HG03025 (cell line): ENCODE measurements around the gene GMNN.
"Not testable (repeated sequence)": the region's sequence is repeated elsewhere in the genome, so short reads cannot be mapped to it uniquely, and the experiment has no call there.

Experiments used
- ATAC-seq: cut with Tn5 transposase; IDR thresholded peaks from one replicate; pipeline ENCODE4 v1.9.1; 2021; ENCODE audit warnings: mild to moderate bottlenecking, moderate library complexity; ENCODE audit not compliant: unreplicated experiment, low FRiP score

GMNN gene

DNA sequence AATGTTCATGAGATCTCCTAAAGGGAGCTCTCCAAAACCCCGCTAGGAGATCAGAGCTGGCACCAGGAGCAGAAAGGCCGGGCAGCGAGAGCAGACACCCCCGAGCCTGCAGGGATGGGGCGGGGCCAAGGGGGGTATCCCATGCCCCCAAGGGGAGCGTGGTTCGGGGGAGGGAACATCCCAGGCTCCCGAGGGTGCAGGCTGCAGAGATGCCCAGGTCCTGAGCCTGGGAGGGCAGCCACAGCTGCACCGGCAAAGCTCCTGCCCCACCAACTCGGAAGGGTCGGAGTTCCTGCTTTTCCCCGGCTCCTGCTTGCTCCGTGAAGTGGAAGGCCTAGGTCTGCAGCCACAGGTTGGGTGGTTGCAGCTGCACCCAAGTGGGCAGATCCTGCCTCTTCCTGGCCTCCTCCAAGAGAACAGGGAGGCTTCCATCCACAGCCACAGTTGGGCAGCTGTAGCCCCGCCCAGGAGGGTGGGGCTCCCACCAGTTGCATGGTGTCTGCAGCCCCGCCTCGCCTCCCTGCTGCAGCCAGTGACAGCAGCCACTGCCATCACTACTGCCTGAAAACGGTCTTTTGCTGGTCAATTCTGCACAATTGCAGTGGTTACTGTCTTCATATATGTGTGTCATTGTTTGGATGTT is 13.4 kb upstream of the GMNN start:
- ATAC-seq = no peak

DNA sequence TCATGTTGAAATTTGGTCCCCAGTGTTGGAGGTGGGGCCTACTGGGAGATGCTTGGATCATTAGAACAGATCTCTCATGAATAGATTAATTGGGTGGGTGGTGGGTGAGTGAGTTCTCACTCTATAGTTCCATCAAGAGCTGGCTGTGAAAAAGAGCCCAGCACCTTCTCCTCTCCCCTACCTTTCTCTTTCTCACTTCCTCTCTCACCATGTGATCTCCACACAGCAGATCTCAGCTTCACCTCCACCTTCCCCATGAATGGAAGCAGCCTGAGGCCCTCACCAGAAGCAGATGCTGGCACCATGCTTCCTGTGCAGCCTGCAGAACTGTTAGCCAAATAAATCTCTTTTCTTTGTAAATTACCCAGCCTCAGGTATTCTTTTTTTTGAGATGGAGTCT is 12.9 kb upstream of the GMNN start:
- no peak for ATAC-seq

GRCh38 chr6:24763578-24763977 is 11.2 kb upstream of the GMNN start:
- no peak for ATAC-seq

GRCh38 chr6:24764833-24765828 is 9.6 kb upstream of the GMNN start:
- not testable (repeated sequence) for ATAC-seq

GRCh38 chr6:24765968-24766367 is 8.8 kb upstream of the GMNN start:
- not testable (repeated sequence) for ATAC-seq

- ATAC-seq = no peak
These were observed 7.9 kb upstream of the GMNN start for GRCh38 chr6:24766680-24767462.

DNA sequence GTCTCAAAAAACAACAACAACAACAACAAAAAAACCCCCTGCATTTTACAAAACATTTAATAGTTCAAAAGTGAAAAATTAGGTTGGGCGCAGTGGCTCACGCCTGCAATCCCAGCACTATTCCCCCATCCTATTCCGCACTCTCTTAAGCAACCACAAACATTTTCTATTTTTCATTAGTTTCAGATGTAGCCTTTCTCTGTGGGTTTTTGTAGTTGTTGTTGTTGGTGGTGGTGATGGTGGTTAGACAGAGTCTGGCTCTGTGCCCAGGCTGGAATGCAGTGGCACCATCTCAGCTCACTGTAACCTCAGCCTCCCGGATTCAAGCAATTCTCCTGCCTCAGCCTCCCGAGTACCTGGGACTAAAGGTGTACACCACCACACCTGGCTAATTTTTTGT is 6.4 kb upstream of the GMNN start:
- ATAC-seq = no peak

- ATAC-seq = peak; percentile 1
These were observed 852 bp downstream of the GMNN start for GRCh38 chr6:24775520-24776058.

- no peak for ATAC-seq
These were observed 2.5 kb downstream of the GMNN start for GRCh38 chr6:24777227-24777626.

- ATAC-seq = no peak
These were observed 3.4 kb downstream of the GMNN start for GRCh38 chr6:24778121-24778520.

DNA sequence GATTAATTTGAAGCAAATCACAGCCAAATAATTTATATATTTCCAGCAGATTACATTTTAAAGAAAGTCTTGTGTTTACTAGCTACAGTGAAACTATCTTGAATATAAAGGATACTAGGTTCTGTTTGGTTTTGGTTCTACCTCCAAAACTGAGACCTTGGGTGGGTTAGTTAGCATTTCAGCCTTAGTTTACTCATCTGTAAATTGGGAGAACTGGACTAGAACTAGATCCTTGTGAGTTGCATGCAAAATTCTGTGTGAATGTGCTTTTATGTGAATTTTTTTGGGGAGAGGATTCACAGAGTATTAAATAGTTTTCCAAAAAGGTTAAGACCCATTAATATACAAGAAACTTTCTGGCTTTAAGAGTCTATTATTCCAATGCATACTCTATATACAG is 4.1 kb downstream of the GMNN start:
- no peak for ATAC-seq

DNA sequence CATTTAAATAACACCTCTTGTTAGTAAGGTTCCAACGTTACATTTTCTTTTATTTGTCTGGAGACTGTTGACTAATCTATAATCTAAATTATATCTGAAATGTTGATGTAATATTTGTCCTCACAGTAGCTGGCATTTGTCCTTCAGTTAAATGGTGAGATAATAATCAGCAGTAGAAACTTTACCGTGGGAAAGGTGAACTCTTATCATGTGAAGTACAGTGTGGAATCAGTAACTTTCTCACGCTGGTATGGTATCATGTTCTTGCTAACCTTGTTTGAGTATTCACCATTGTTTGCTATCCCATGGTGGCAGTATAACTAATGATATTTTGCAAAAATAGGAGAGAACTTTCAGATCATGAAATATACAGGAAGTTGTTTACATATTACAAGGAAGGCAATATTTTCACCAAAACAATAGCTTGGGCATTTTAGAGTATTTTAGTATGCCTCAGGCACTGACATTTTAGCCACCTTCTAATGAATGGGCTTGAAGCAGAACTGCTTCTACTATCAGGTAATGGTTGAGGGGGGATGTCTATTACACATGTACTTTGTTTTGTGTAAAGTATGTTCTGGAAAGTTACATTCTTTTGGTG is 4.8 kb downstream of the GMNN start:
- no peak for ATAC-seq

- ATAC-seq = no peak
These were observed 5.5 kb downstream of the GMNN start for GRCh38 chr6:24780206-24780605.

DNA sequence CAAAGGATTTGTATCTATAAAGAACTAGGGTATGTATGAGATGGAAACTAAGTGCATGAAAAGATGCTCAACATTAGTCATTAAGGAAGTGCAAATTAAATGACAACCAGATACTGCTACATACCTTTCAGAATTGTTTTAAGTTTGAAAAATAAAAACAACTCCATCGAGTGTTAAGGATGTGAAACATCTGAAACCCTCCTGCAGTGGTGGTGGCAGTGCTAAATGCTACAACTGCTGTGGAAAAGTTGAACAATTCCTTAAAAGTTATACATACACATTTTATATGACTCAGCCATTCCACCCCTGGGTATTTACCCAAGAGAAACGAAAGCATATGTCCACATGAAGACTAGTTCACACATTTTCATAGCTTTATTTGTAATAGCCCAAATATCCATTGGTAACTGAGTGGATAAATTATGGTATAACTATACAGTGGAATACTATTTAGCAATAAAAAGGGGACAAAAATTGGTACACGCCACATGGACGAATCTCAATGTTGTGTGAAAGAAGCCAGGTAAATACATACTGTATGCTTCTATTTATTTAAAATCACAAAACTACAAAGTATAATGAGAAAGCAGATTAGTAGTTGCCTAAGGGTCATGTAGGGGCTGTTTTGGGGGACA is 13.4 kb downstream of the GMNN start:
- ATAC-seq = no peak

- ATAC-seq = no peak
These were observed 20.4 kb downstream of the GMNN start for GRCh38 chr6:24795106-24795505.

GRCh38 chr6:24796616-24797290 is 22.0 kb downstream of the GMNN start:
- no peak for ATAC-seq

DNA sequence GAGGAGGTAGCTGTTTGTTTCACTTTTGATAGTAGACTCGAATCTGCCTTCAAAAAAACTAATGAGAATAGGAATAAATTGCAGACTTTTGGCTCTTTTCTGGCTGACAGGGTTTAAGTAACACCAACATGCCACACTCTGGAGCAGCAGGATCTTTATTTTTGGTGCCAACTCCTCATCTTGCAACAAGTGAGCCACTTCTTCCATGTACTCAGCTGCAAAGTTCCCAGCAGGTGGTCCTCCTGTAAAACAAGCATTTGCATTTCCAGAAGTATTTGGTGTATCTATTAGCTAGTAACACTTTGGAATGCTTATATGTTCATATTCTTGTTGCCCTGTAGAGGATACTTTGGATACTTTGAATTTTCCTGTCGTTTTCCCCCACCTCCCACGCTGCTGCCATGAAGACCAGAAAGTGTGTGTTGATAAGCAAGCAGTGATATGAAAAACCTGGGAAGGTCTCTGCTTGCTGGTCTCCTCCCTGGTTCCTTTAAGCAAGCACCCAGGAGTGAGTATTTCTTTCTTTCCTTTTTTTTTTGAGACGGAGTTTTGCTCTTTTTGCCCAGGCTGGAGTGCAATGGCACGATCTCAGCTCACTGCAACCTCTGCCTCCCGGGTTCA is 23.0 kb downstream of the GMNN start:
- no peak for ATAC-seq

DNA sequence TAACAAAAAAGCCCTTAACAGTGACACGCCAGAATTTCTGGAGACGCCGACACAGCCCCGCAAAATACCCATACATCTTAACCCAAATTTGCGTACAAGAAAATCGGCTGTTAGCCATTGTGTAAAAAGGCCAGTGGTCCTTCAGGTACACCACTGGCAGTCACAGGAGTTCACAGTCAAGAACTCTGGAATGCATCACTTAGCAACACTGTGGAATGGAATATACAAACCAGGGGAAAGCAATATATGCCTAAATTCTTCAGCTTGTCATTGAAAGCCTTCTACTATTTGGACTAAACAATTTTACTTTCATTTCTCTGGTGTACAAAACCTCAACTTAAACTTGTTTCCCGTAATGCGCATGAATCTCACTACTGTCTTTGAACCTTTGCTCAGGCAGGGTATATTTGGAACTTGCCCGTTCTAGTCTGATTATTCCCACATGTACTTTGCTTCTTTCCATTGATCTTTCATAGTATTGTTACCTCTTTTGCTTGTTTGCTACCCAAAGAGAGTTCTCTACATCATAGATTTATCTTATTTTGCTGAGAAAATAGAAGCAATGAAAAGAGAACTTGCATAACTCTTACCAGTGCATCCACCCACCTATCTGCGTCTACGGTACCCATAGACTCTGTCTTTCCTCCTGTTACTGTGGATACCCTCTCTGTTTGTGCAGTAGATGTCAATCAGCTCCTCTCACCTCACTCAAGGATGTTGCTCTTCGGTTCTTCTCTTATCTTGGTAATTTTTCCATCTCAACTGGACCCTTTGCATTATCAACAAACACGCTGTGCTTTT is 24.2 kb downstream of the GMNN start, which contains the start of gene ARMH2:
Gene ARMH2 (minus strand): TSS at position 178 of the 801 bp plus-strand sequence. CDS start 60 bp downstream, at position 118.
- no peak for ATAC-seq
